Activated CD4-positive, alpha-beta T cell treated with anti-CD3 and anti-CD28 coated beads, Interleukin-2, amount 10 ng/mL, durations not matched to agents 24 days and 14 days (primary cell): ENCODE data around the gene SND1. TPM values are rescaled to one million over a fixed set of nuclear protein-coding genes. Genes with fewer than 3 reads are reported as not detected.
A peak's percentile ranks its signal among the peaks of the same experiment; 100 is the strongest.

Experiments used
- DNase-seq: peaks from one replicate; pipeline ENCODE4 v3.0.0; 2022
- H3K27ac Mint-ChIP-seq: one replicate; pipeline ENCODE4 v1.8.0; 2022; ENCODE audit warnings: mild to moderate bottlenecking, mixed read lengths
- H3K27me3 Mint-ChIP-seq: one replicate; pipeline ENCODE4 v1.8.0; 2022; ENCODE audit warnings: mixed read lengths
- H3K36me3 Mint-ChIP-seq: one replicate; pipeline ENCODE4 v1.8.0; 2022; ENCODE audit warnings: low read depth, mild to moderate bottlenecking, mixed read lengths
- H3K4me1 Mint-ChIP-seq: one replicate; pipeline ENCODE4 v1.8.0; 2021; ENCODE audit warnings: mixed read lengths
- H3K4me3 Mint-ChIP-seq: one replicate; pipeline ENCODE4 v1.8.0; 2022; ENCODE audit warnings: mild to moderate bottlenecking, moderate library complexity, mixed read lengths
- H3K9me3 Mint-ChIP-seq: one replicate; pipeline ENCODE4 v1.8.0; 2021; ENCODE audit warnings: mixed read lengths
- intact Hi-C: fragments of 100-400 bp; cut with micrococcal nuclease; formaldehyde crosslinking; loops from one replicate; pipeline ENCODE4 v1.15.1; 2023
- total RNA-seq: library from RNA; stranded (reverse); gene quantifications from 2 replicates; pipeline ENCODE4 v1.2.3, GENCODE V29; 2022

SND1 gene
- total RNA-seq, 1 donor from 2014 or later, result 295 TPM

DNA sequence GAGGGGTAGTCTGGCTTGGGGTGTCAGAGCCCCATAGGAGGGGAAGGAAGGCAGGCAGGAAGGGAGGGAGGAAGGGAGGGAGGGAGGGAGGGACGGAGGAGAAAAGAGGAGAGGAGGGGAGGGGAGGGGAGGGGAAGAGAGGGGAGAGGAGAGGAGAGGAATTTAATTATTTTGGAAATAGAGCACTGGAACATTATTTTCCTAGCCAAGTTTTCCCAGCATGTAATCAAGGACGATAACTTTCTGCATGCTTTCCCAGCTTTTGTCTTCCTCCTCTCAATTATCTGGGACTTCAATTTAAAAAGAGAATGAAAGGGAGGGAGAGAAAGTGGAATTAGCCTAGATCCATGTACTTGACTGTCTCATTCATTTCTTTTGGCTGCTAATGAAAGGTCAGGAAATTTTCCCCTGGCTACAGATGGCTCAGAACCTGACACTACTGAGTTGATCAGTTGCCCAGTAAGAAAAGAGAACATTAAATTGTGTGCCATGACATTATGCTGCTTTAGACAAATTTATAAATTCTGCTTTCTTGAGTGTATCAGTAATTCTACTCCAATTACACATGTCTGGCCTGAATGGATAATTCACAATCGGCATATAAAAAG is 230.4 kb downstream of the SND1 start:
- intact Hi-C loops, result no loop called here
- Mint-ChIP-seq H3K9me3 (no peaks in the 10 kb centered on the region), H3K27ac (no peak overlapping the region), H3K27me3 (no peaks in the 10 kb centered on the region), H3K36me3 (peaks cover 12% of the 10 kb centered on the region), H3K4me3 (no peak overlapping the region), H3K4me1 (peaks cover 22% of the 10 kb centered on the region)
- DNase-seq, result no peak

DNA sequence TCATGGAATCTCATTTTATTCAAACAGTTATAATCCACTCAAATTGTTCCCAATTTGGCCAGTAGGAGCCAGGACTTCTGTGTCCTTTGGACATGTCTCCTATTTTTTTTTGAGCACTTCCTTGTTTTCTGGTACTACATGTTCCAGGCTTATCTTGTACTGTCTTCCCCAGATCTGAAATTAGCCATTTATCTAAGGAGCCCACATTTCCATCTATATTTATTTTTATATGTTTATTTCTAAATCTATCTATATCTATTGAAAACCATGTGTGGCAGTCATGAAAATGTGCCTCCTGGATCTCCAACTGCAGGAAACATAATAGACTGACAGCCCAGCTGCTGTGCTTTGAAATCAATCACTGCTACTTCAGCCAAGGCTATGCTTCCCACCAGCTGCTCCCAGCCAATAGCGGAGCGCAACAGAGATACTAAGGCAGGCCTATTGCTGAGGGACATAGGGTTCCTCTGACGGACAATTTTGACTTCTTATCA is 232.1 kb downstream of the SND1 start:
- Mint-ChIP-seq H3K27ac (no peak overlapping the region), H3K27me3 (no peaks in the 10 kb centered on the region), H3K9me3 (no peaks in the 10 kb centered on the region), H3K4me3 (no peak overlapping the region), H3K4me1 (peaks cover 22% of the 10 kb centered on the region), H3K36me3 (peaks cover 25% of the 10 kb centered on the region)
- DNase-seq, result no peak
- intact Hi-C loops, result no loop called here

DNA sequence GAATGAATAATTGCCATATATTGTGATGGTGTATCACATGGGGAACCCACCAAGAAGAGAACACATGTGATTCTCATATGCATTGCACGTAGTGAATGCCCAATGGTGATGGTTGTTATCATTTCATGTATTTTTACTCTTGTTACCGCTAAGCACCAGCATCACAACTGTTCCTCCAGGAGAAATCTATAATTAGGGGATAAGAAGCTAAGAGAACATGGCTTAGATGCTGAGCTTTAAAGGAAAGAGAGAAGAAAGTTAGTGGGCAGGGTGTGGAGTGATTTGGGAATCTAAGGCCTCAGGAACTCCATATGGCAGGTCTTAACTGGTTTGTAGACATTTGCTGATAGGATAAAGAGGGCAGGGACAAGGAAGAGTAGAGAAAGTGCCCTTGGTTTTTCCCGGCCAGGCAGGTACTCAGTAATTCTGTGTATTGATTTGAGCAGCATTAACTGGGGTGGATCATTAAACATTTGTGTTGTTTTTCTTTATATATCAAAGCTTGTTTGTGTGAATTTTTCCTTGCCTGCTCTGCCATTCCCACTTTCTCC is 233.3 kb downstream of the SND1 start:
- no peak overlapping the region for H3K4me3 Mint-ChIP-seq
- intact Hi-C loops, result no loop called here
- no peaks in the 10 kb centered on the region for H3K27me3 Mint-ChIP-seq
- no peak overlapping the region for H3K27ac Mint-ChIP-seq
- no peak for DNase-seq
- H3K9me3 Mint-ChIP-seq, result no peaks in the 10 kb centered on the region
- peaks cover 36% of the 10 kb centered on the region for H3K36me3 Mint-ChIP-seq
- H3K4me1 Mint-ChIP-seq, result peaks cover 23% of the 10 kb centered on the region

DNA sequence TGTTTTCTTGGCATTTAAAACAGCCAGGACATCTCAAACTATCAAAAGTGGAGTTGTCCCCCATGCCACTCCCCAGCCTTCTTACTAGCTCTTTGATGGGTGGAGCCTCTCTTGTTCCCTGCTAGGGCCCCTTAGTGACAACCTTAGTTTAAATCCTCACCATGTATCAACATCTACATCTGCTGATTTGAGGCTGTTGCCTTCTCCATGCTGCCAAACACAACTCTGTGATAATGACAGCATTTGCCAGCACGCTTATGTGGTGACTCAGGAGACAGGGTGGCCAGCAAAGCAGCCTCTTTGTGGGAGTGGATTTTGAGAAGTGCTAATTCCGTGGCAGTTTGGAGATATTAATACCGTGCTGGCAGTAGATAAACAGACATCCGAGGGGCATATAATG is 233.8 kb downstream of the SND1 start:
- no peak overlapping the region for H3K4me3 Mint-ChIP-seq
- peak overlapping the region; percentile 0 for H3K27ac Mint-ChIP-seq
- no peaks in the 10 kb centered on the region for H3K27me3 Mint-ChIP-seq
- DNase-seq, result no peak
- peaks cover 21% of the 10 kb centered on the region for H3K4me1 Mint-ChIP-seq
- peaks cover 38% of the 10 kb centered on the region for H3K36me3 Mint-ChIP-seq
- no peaks in the 10 kb centered on the region for H3K9me3 Mint-ChIP-seq
- intact Hi-C loops, result no loop called here

DNA sequence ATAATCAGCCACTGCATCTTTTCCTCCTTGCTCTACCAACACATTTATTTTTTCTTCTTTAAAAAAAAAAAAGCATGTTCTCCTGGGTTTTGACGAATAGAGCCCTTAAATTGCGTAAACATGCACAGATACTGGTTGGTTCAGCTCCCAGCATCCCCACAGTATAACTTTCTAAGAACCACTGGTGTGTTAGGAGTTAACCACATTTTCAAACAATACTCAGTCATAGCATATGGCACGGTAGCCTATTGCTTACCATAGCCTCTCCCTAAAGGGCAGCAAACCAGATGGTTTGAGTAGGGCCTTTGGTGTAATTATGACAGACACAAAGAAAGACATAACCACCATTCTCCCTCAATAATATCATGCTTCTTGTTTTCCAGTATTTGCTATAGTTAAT is 234.3 kb downstream of the SND1 start:
- Mint-ChIP-seq H3K27ac (no peak overlapping the region), H3K27me3 (no peaks in the 10 kb centered on the region), H3K36me3 (peaks cover 41% of the 10 kb centered on the region), H3K4me3 (no peak overlapping the region), H3K9me3 (no peaks in the 10 kb centered on the region), H3K4me1 (peaks cover 19% of the 10 kb centered on the region)
- DNase-seq, result no peak
- intact Hi-C loops, result no loop called here

- no peak overlapping the region for H3K27ac Mint-ChIP-seq
- H3K4me3 Mint-ChIP-seq, result no peak overlapping the region
- peaks cover 11% of the 10 kb centered on the region for H3K4me1 Mint-ChIP-seq
- H3K36me3 Mint-ChIP-seq, result peaks cover 48% of the 10 kb centered on the region
- no peaks in the 10 kb centered on the region for H3K9me3 Mint-ChIP-seq
- no peak for DNase-seq
- intact Hi-C loops, result no loop called here
- H3K27me3 Mint-ChIP-seq, result no peaks in the 10 kb centered on the region
These were observed 235.1 kb downstream of the SND1 start for GRCh38 chr7:127887096-127887495.

GRCh38 chr7:127887631-127888030 is 235.6 kb downstream of the SND1 start:
- H3K9me3 Mint-ChIP-seq, result no peaks in the 10 kb centered on the region
- peaks cover 11% of the 10 kb centered on the region for H3K4me1 Mint-ChIP-seq
- no peak overlapping the region for H3K4me3 Mint-ChIP-seq
- H3K27ac Mint-ChIP-seq, result no peak overlapping the region
- no peaks in the 10 kb centered on the region for H3K27me3 Mint-ChIP-seq
- intact Hi-C loops, result no loop called here
- DNase-seq, result no peak
- peaks cover 52% of the 10 kb centered on the region for H3K36me3 Mint-ChIP-seq

GRCh38 chr7:127888411-127888810 is 236.4 kb downstream of the SND1 start:
- H3K4me3 Mint-ChIP-seq, result no peak overlapping the region
- H3K27ac Mint-ChIP-seq, result no peak overlapping the region
- H3K27me3 Mint-ChIP-seq, result no peaks in the 10 kb centered on the region
- intact Hi-C loops, result no loop called here
- H3K4me1 Mint-ChIP-seq, result peaks cover 11% of the 10 kb centered on the region
- H3K36me3 Mint-ChIP-seq, result peaks cover 58% of the 10 kb centered on the region
- H3K9me3 Mint-ChIP-seq, result no peaks in the 10 kb centered on the region
- no peak for DNase-seq

DNA sequence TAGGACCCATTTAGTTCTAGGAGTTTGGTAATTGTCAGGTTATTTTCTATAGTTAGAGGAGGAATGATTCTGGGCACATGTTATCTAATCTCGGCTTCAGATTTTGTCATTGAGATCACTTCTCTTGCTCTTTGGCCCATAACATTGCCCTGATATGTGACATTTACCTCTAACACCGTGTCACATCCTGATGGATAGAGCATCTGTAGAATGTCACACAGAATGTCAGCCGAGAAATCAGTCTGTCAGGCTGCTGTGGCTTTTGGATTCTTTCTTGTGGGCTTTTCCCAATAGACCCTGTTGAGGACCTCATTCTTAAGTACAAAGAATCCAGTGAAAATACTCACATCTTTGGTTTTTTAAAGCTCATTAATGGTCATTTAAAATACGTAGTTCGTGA is 236.8 kb downstream of the SND1 start:
- Mint-ChIP-seq H3K27ac (no peak overlapping the region), H3K4me1 (peaks cover 11% of the 10 kb centered on the region), H3K36me3 (peaks cover 59% of the 10 kb centered on the region), H3K4me3 (no peak overlapping the region), H3K9me3 (no peaks in the 10 kb centered on the region), H3K27me3 (no peaks in the 10 kb centered on the region)
- no peak for DNase-seq
- intact Hi-C loops, result no loop called here

GRCh38 chr7:127889677-127890076 is 237.7 kb downstream of the SND1 start:
- intact Hi-C loops, result no loop called here
- no peak overlapping the region for H3K4me3 Mint-ChIP-seq
- peaks cover 11% of the 10 kb centered on the region for H3K4me1 Mint-ChIP-seq
- no peaks in the 10 kb centered on the region for H3K9me3 Mint-ChIP-seq
- no peak overlapping the region for H3K27ac Mint-ChIP-seq
- no peak for DNase-seq
- no peaks in the 10 kb centered on the region for H3K27me3 Mint-ChIP-seq
- H3K36me3 Mint-ChIP-seq, result peaks cover 56% of the 10 kb centered on the region

DNA sequence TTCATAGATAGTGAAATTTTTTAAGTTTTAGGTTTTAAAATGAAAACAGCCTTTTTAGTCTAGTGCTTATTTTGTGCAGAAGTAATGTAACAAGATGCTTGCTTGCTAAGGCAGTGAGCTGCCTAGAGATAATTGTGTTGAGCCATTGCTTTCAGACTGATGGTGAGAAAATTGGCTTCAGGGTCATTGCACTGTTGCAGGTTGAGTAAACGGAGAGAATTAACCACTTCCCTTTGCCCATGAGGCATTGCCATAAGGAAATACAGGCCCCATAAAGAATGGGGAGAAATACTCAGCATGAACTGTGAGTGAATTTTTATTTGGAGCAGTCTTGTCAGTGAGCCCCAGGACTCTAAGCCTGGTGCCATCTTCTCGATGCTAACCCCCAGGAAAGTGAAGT is 238.7 kb downstream of the SND1 start:
- DNase-seq, result no peak
- H3K27me3 Mint-ChIP-seq, result no peaks in the 10 kb centered on the region
- H3K27ac Mint-ChIP-seq, result no peak overlapping the region
- intact Hi-C loops, result no loop called here
- peaks cover 55% of the 10 kb centered on the region for H3K36me3 Mint-ChIP-seq
- H3K4me1 Mint-ChIP-seq, result peaks cover 8% of the 10 kb centered on the region
- no peak overlapping the region for H3K4me3 Mint-ChIP-seq
- no peaks in the 10 kb centered on the region for H3K9me3 Mint-ChIP-seq

DNA sequence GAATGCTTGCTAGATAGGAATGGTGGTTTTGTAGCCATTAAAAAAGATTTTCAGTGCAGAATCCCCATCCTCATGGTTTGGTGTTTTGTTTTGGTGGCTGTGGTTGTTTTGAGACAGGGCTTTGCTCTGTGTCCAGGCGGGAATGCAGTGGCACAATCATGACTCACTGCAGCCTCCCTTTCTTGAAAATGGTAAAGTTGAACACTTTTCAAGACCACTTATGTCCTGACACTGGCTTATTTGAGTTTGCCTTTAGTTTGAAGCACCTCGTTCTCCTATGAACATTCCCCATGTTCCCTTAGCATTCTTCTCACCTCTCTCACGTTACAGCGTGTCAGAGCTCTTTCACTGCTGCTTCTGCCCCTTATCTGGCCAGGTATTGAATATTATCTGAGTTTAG is 239.2 kb downstream of the SND1 start:
- Mint-ChIP-seq H3K4me3 (no peak overlapping the region), H3K36me3 (peaks cover 55% of the 10 kb centered on the region), H3K27ac (no peak overlapping the region), H3K4me1 (peaks cover 8% of the 10 kb centered on the region), H3K9me3 (no peaks in the 10 kb centered on the region), H3K27me3 (no peaks in the 10 kb centered on the region)
- intact Hi-C loops, result no loop called here
- no peak for DNase-seq

GRCh38 chr7:127891854-127892438 is 240.0 kb downstream of the SND1 start:
- Mint-ChIP-seq H3K36me3 (peaks cover 55% of the 10 kb centered on the region), H3K4me3 (no peak overlapping the region)

GRCh38 chr7:127892488-127893314 is 240.7 kb downstream of the SND1 start:
- intact Hi-C loops, result no loop called here
- DNase-seq, result no peak
- Mint-ChIP-seq H3K27ac (no peak overlapping the region), H3K9me3 (no peaks in the 10 kb centered on the region), H3K4me3 (no peak overlapping the region), H3K4me1 (peaks cover 8% of the 10 kb centered on the region), H3K36me3 (peaks cover 51% of the 10 kb centered on the region), H3K27me3 (no peaks in the 10 kb centered on the region)

More at GRCh38 chr7:127891854-127892438, 240.0 kb downstream of the SND1 start:
- no peaks in the 10 kb centered on the region for H3K9me3 Mint-ChIP-seq
- intact Hi-C loops, result no loop called here
- no peak overlapping the region for H3K27ac Mint-ChIP-seq
- H3K27me3 Mint-ChIP-seq, result no peaks in the 10 kb centered on the region
- DNase-seq, result no peak
- peaks cover 8% of the 10 kb centered on the region for H3K4me1 Mint-ChIP-seq
